H9 (cell line): Measurements from ENCODE around the gene TMPRSS6. TPM values are rescaled to one million over a fixed set of nuclear protein-coding genes. Genes with fewer than 3 reads are reported as not detected.

ENCODE experiments used
- DNase-seq: peaks from one replicate; pipeline ENCODE4 v3.0.0-alpha.2; 2017
- H2AFZ ChIP-seq: one replicate; pipeline ENCODE4 v1.6.1; 2013; ENCODE audit warnings: mild to moderate bottlenecking, low read length, control low read depth, moderate library complexity
- H2AK5ac ChIP-seq: 2 replicates; pipeline ENCODE4 v1.6.1; 2013; ENCODE audit warnings: low read length, control low read depth, mixed read lengths; ENCODE audit not compliant: insufficient read length
- H2BK120ac ChIP-seq: one replicate; pipeline ENCODE4 v1.6.1; 2013; ENCODE audit warnings: low read depth, mild to moderate bottlenecking, low read length, control low read depth, inconsistent platforms; ENCODE audit not compliant: poor library complexity, severe bottlenecking
- H2BK12ac ChIP-seq: 2 replicates; pipeline ENCODE4 v1.6.1; 2013; ENCODE audit warnings: low read length, control low read depth, mixed read lengths, low read depth; ENCODE audit not compliant: insufficient read length
- H2BK15ac ChIP-seq: 2 replicates; pipeline ENCODE4 v1.6.1; 2013; ENCODE audit warnings: low read depth, low read length, control low read depth
- H2BK20ac ChIP-seq: one replicate; pipeline ENCODE4 v1.6.1; 2013; ENCODE audit warnings: low read depth, mild to moderate bottlenecking, low read length, control low read depth, inconsistent platforms; ENCODE audit not compliant: poor library complexity, severe bottlenecking
- H2BK5ac ChIP-seq: 2 replicates; pipeline ENCODE4 v1.6.1; 2013; ENCODE audit warnings: low read length, control low read depth, mixed read lengths; ENCODE audit not compliant: insufficient read length
- H3K14ac ChIP-seq: 2 replicates; pipeline ENCODE4 v1.6.1; 2013; ENCODE audit warnings: low read length, control low read depth; ENCODE audit not compliant: insufficient read depth
- H3K18ac ChIP-seq: 2 replicates; pipeline ENCODE4 v1.6.1; 2013; ENCODE audit warnings: low read depth, mild to moderate bottlenecking, mixed read lengths, low read length, control low read depth; ENCODE audit not compliant: insufficient read length
- H3K23ac ChIP-seq: 2 replicates; pipeline ENCODE4 v1.6.1; 2013; ENCODE audit warnings: low read length, control low read depth, mixed read lengths, low read depth; ENCODE audit not compliant: insufficient read length
- H3K23me2 ChIP-seq: 2 replicates; pipeline ENCODE4 v1.6.1; 2013; ENCODE audit warnings: low read depth, mild to moderate bottlenecking, mixed read lengths, low read length, control low read depth; ENCODE audit not compliant: insufficient read length, poor library complexity, severe bottlenecking
- H3K27ac ChIP-seq: 2 replicates; pipeline ENCODE4 v1.5.1; 2013; ENCODE audit warnings: low read length, control low read depth, mixed read lengths, low read depth; ENCODE audit not compliant: insufficient read length
- H3K27me3 ChIP-seq: 2 replicates; pipeline ENCODE4 v1.6.1; 2013; ENCODE audit warnings: low read length, control low read depth, inconsistent platforms; ENCODE audit not compliant: insufficient read depth
- H3K4ac ChIP-seq: 2 replicates; pipeline ENCODE4 v1.6.1; 2013; ENCODE audit warnings: low read depth, mild to moderate bottlenecking, control low read depth, inconsistent platforms, low read length, moderate library complexity
- H3K4me1 ChIP-seq: 2 replicates; pipeline ENCODE4 v1.6.1; 2013; ENCODE audit warnings: low read length, control low read depth, inconsistent platforms; ENCODE audit not compliant: insufficient read depth
- H3K4me2 ChIP-seq: 2 replicates; pipeline ENCODE4 v1.6.1; 2013; ENCODE audit warnings: low read length, control low read depth, mixed read lengths; ENCODE audit not compliant: insufficient read length, insufficient read depth
- H3K56ac ChIP-seq: 2 replicates; pipeline ENCODE4 v1.6.1; 2013; ENCODE audit warnings: low read depth, mild to moderate bottlenecking, mixed read lengths, low read length, control low read depth; ENCODE audit not compliant: insufficient read length
- H3K79me1 ChIP-seq: 2 replicates; pipeline ENCODE4 v1.6.1; 2013; ENCODE audit warnings: low read depth, mild to moderate bottlenecking, moderate library complexity, low read length, control low read depth, inconsistent platforms; ENCODE audit not compliant: insufficient read depth, poor library complexity, severe bottlenecking
- H3K79me2 ChIP-seq: 2 replicates; pipeline ENCODE4 v1.6.1; 2013; ENCODE audit warnings: low read length, control low read depth, inconsistent platforms; ENCODE audit not compliant: insufficient read depth
- H3K9ac ChIP-seq: 2 replicates; pipeline ENCODE4 v1.6.1; 2013; ENCODE audit warnings: low read length, control low read depth, mixed read lengths; ENCODE audit not compliant: insufficient read length; ENCODE audit errors: extremely low read depth
- H3K9me3 ChIP-seq: one replicate; pipeline ENCODE4 v1.6.1; 2013; ENCODE audit warnings: low read depth, low read length, inconsistent platforms; ENCODE audit not compliant: control insufficient read depth
- H3T11ph ChIP-seq: one replicate; pipeline ENCODE4 v1.6.1; 2013; ENCODE audit warnings: mild to moderate bottlenecking, low read length, control low read depth, inconsistent platforms
- H4K20me1 ChIP-seq: one replicate; pipeline ENCODE4 v1.6.1; 2013; ENCODE audit not compliant: control insufficient read depth, insufficient read length, insufficient read depth
- H4K5ac ChIP-seq: 2 replicates; pipeline ENCODE4 v1.6.1; 2013; ENCODE audit warnings: low read depth, mild to moderate bottlenecking, mixed read lengths, low read length, control low read depth; ENCODE audit not compliant: insufficient read length
- H4K8ac ChIP-seq: replicated peaks from 2 replicates; pipeline ENCODE4 v1.6.1; 2013; ENCODE audit warnings: low read length, control low read depth, mixed read lengths, low read depth; ENCODE audit not compliant: insufficient read length
- H4K91ac ChIP-seq: 2 replicates; pipeline ENCODE4 v1.6.1; 2013; ENCODE audit warnings: low read depth, mild to moderate bottlenecking, moderate library complexity, mixed read lengths, low read length, control low read depth; ENCODE audit not compliant: insufficient read length
- H3K27ac Mint-ChIP-seq, 3 experiments: 2 replicates in 2 of 3; 3 replicates in 1 of 3; pipeline ENCODE4 v1.8.0; 2020 to 2021; ENCODE audit warnings: mixed read lengths in 3 of 3, mild to moderate bottlenecking in 1 of 3, moderate library complexity in 1 of 3
- H3K27me3 Mint-ChIP-seq: 2 replicates; pipeline ENCODE4 v1.8.0; 2021; ENCODE audit warnings: low read depth, mild to moderate bottlenecking, moderate library complexity, mixed read lengths
- H3K36me3 Mint-ChIP-seq, 3 experiments: 2 replicates in 2 of 3; 3 replicates in 1 of 3; pipeline ENCODE4 v1.8.0; 2020 to 2021; ENCODE audit warnings: low read depth in 3 of 3, mixed read lengths in 3 of 3; ENCODE audit not compliant: insufficient read depth in 1 of 3
- H3K4me1 Mint-ChIP-seq, 2 experiments: 2 replicates each; pipeline ENCODE4 v1.8.0; 2020; ENCODE audit warnings: mixed read lengths in 2 of 2
- H3K4me3 Mint-ChIP-seq, 2 experiments: 2 replicates in 1 of 2; 3 replicates in 1 of 2; pipeline ENCODE4 v1.8.0; 2020 to 2021; ENCODE audit warnings: mild to moderate bottlenecking in 2 of 2, mixed read lengths in 2 of 2, moderate library complexity in 1 of 2
- H3K9me3 Mint-ChIP-seq, 2 experiments: 2 replicates in 1 of 2; 3 replicates in 1 of 2; pipeline ENCODE4 v1.8.0; 2020; ENCODE audit warnings: mild to moderate bottlenecking in 2 of 2, mixed read lengths in 2 of 2, moderate library complexity in 1 of 2
- WGBS: extraction: QIAGEN DNeasy Blood & Tissue Kit; methylation state at CpG from one replicate; pipeline ENCODE4 v1.1.7; 2013; ENCODE audit warnings: missing lambda C conversion rate, low lambda C conversion rate, mixed read lengths; ENCODE audit not compliant: insufficient read length; ENCODE audit errors: extremely low coverage; 5-methylcytosine and 5-hydroxymethylcytosine counted together
- total RNA-seq: library from RNA; stranded (reverse); gene quantifications from 2 replicates; pipeline ENCODE4 v1.2.1, GENCODE V29; 2021
- TF ChIP-seq, protein P1 (sequence below): fragments of 200-600 bp; sonication (generic); conservative IDR thresholded peaks from 3 replicates; pipeline ENCODE4 v1.8.0; 2021; ENCODE audit warnings: antibody characterized with exemption, mild to moderate bottlenecking

The TMPRSS6 gene
- total RNA-seq, 1 experiment from 2014 or later: not detected

DNA sequence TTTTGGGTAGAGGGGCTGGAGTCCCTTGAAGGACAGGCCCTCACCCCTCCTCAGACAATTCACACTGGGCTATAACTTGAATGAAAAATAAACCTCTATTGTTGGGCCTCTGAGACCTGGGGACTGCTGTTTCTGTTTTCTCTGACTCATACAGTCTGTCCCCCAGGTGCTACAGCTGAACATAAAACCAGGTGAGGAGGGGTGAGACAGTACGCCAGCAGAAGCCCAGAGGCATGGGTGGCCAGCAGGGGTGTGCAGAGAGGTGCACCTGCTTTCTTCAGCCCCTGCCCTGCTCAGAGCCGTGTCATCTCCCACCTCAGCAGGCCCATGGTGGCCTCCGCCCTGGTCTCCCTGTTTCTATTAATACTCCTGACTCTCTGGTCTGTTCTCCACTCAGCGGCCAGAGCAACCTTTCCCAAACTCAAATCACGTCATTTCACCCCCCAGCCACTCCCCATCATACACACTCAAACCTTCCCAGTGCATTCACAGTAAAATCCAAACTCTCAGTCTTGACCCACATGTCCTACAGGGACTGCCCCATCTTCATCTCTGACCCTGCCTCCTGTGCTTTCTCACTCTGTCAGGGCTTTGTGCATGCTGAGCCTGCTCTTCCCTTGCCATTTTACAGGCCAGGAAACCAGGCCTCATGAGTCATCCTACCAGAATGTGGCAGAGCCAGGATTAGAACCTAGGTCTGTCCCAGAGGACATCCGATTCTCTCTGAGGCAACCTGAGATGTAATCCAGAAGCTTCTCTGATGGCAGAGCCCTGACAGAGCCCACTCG, 45.6 kb upstream of the TMPRSS6 start:
- H2BK15ac ChIP-seq: no peak overlapping the region
- no peak overlapping the region for H3K4me2 ChIP-seq
- peaks cover 5% of the 10 kb centered on the region in 2 experiments for H3K4me1 Mint-ChIP-seq
- H3K4me1 ChIP-seq: no peaks in the 10 kb centered on the region; the same call in 1 of the 2 replicates
- TF ChIP-seq, protein P1, sequence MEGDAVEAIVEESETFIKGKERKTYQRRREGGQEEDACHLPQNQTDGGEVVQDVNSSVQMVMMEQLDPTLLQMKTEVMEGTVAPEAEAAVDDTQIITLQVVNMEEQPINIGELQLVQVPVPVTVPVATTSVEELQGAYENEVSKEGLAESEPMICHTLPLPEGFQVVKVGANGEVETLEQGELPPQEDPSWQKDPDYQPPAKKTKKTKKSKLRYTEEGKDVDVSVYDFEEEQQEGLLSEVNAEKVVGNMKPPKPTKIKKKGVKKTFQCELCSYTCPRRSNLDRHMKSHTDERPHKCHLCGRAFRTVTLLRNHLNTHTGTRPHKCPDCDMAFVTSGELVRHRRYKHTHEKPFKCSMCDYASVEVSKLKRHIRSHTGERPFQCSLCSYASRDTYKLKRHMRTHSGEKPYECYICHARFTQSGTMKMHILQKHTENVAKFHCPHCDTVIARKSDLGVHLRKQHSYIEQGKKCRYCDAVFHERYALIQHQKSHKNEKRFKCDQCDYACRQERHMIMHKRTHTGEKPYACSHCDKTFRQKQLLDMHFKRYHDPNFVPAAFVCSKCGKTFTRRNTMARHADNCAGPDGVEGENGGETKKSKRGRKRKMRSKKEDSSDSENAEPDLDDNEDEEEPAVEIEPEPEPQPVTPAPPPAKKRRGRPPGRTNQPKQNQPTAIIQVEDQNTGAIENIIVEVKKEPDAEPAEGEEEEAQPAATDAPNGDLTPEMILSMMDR: no peak
- whole genome bisulfite sequencing: 100% methylated on average over 1 of the region's 7 CpGs
- no peak overlapping the region for H3K14ac ChIP-seq
- peaks cover 0 to 18% of the 10 kb centered on the region in 2 experiments; a peak in 2 of 5 replicates for H3K9me3 Mint-ChIP-seq
- no peak overlapping the region for H3K56ac ChIP-seq
- no peaks in the 10 kb centered on the region for H3K9me3 ChIP-seq
- peaks cover 47% of the 10 kb centered on the region for H3K27me3 Mint-ChIP-seq
- H2BK12ac ChIP-seq: no peak overlapping the region
- no peak overlapping the region for H2AK5ac ChIP-seq
- no peak for DNase-seq
- no peak overlapping the region for H3K9ac ChIP-seq
- no peak overlapping the region for H4K5ac ChIP-seq
- H3K18ac ChIP-seq: no peak overlapping the region
- no peak overlapping the region for H2BK20ac ChIP-seq
- H3K23me2 ChIP-seq: no peaks in the 10 kb centered on the region
- no peaks in the 10 kb centered on the region for H3K79me1 ChIP-seq
- H2BK120ac ChIP-seq: no peak overlapping the region
- H3K4me3 Mint-ChIP-seq: no peak overlapping the region
- H4K8ac ChIP-seq: no peak overlapping the region
- H4K20me1 ChIP-seq: no peaks in the 10 kb centered on the region
- no peaks in the 10 kb centered on the region for H3K79me2 ChIP-seq
- H2AFZ ChIP-seq: no peak overlapping the region
- no peak overlapping the region for H3T11ph ChIP-seq
- no peak overlapping the region for H2BK5ac ChIP-seq
- no peak overlapping the region; a peak in 1 of 7 replicates for H3K27ac Mint-ChIP-seq
- no peak overlapping the region for H3K4ac ChIP-seq
- no peaks in the 10 kb centered on the region for H3K27me3 ChIP-seq
- peaks cover 0 to 7% (median 0%) of the 10 kb centered on the region in 3 experiments; a peak in 3 of 7 replicates for H3K36me3 Mint-ChIP-seq
- H3K27ac ChIP-seq: no peak overlapping the region
- H3K23ac ChIP-seq: no peak overlapping the region
- H4K91ac ChIP-seq: no peak overlapping the region
